GM21447 (cell line): ENCODE results near the gene CTBP2.

ENCODE experiments used
- ATAC-seq: cut with Tn5 transposase; IDR thresholded peaks from one replicate; pipeline ENCODE4 v1.9.1; 2021; ENCODE audit not compliant: unreplicated experiment

Gene CTBP2

GRCh38 chr10:125029584-125030242 lies 130.7 kb downstream of the CTBP2 start:
- no peak for ATAC-seq

- no peak for ATAC-seq
These were observed 132.2 kb downstream of the CTBP2 start for GRCh38 chr10:125027871-125028869.

GRCh38 chr10:125026974-125027735 lies 133.2 kb downstream of the CTBP2 start:
- no peak for ATAC-seq

GRCh38 chr10:125026036-125026931 lies 134.1 kb downstream of the CTBP2 start:
- ATAC-seq, result no peak

GRCh38 chr10:125025341-125025740 lies 135.0 kb downstream of the CTBP2 start:
- ATAC-seq, result no peak

GRCh38 chr10:125024497-125025234 lies 135.7 kb downstream of the CTBP2 start:
- no peak for ATAC-seq

- ATAC-seq, result no peak
These were observed 136.4 kb downstream of the CTBP2 start for GRCh38 chr10:125023862-125024496.

GRCh38 chr10:125023255-125023654 lies 137.1 kb downstream of the CTBP2 start:
- no peak for ATAC-seq

GRCh38 chr10:125022671-125023070 lies 137.7 kb downstream of the CTBP2 start:
- no peak for ATAC-seq

GRCh38 chr10:125021686-125022344 lies 138.5 kb downstream of the CTBP2 start:
- ATAC-seq, result no peak

- ATAC-seq, result no peak
These were observed 139.5 kb downstream of the CTBP2 start for GRCh38 chr10:125020871-125021270.

GRCh38 chr10:125020386-125020785 lies 140.0 kb downstream of the CTBP2 start:
- no peak for ATAC-seq

GRCh38 chr10:125018576-125019143 lies 141.7 kb downstream of the CTBP2 start:
- no peak for ATAC-seq

- no peak for ATAC-seq
These were observed 142.6 kb downstream of the CTBP2 start for GRCh38 chr10:125017547-125018298.

- ATAC-seq, result no peak
These were observed 143.7 kb downstream of the CTBP2 start for GRCh38 chr10:125016611-125017202.

GRCh38 chr10:125016123-125016522 lies 144.2 kb downstream of the CTBP2 start:
- ATAC-seq, result no peak

GRCh38 chr10:125015356-125015944 lies 144.9 kb downstream of the CTBP2 start:
- ATAC-seq, result no peak
